HG03342 (cell line): Measurements from ENCODE around the gene SPDYE8.
"Not testable (repeated sequence)": the region's sequence is repeated elsewhere in the genome, so short reads cannot be mapped to it uniquely, and the experiment has no call there.

ENCODE experiments used
- ATAC-seq: cut with Tn5 transposase; IDR thresholded peaks from one replicate; pipeline ENCODE4 v1.9.1; 2021; ENCODE audit warnings: mild to moderate bottlenecking, moderate library complexity; ENCODE audit not compliant: unreplicated experiment

The SPDYE8 gene

GRCh38 chr7:73029666-73030065, at the start of gene SPDYE8:
Gene SPDYE8, minus strand, starts transcription at chr7:73029766. Its CDS starts 1,800 bp downstream, at chr7:73027966.
- ATAC-seq = not testable (repeated sequence)

- not testable (repeated sequence) for ATAC-seq
Observed at GRCh38 chr7:73057811-73058210, 28.2 kb upstream of the SPDYE8 start, which contains the start of gene SPDYE11. Gene SPDYE11, minus strand, starts transcription at chr7:73057911. Its CDS starts 1,800 bp downstream, at chr7:73056111.

GRCh38 chr7:73006491-73006890, 23.1 kb downstream of the SPDYE8 start:
- not testable (repeated sequence) for ATAC-seq

GRCh38 chr7:73005693-73006447, 23.7 kb downstream of the SPDYE8 start:
- peak; percentile 83 for ATAC-seq

GRCh38 chr7:73005356-73005692, 24.2 kb downstream of the SPDYE8 start:
- peak; percentile 69 for ATAC-seq

GRCh38 chr7:72997887-72998468, 31.6 kb downstream of the SPDYE8 start:
- ATAC-seq = not testable (repeated sequence)

GRCh38 chr7:72997447-72997846, 32.1 kb downstream of the SPDYE8 start:
- not testable (repeated sequence) for ATAC-seq

GRCh38 chr7:72995484-72995883, 34.1 kb downstream of the SPDYE8 start:
- ATAC-seq = not testable (repeated sequence)

- not testable (repeated sequence) for ATAC-seq
Observed at GRCh38 chr7:72990146-72990913, 39.2 kb downstream of the SPDYE8 start.

GRCh38 chr7:72982084-72982483, 47.5 kb downstream of the SPDYE8 start:
- not testable (repeated sequence) for ATAC-seq

- ATAC-seq = not testable (repeated sequence)
Observed at GRCh38 chr7:72980382-72980781, 49.2 kb downstream of the SPDYE8 start.

GRCh38 chr7:72976434-72976833, 53.1 kb downstream of the SPDYE8 start:
- ATAC-seq = not testable (repeated sequence)

- ATAC-seq = not testable (repeated sequence)
Observed at GRCh38 chr7:72975656-72976286, 53.8 kb downstream of the SPDYE8 start.

- not testable (repeated sequence) for ATAC-seq
Observed at GRCh38 chr7:72974781-72975180, 54.8 kb downstream of the SPDYE8 start.

GRCh38 chr7:72971505-72971904, 58.1 kb downstream of the SPDYE8 start:
- ATAC-seq = not testable (repeated sequence)
